GM12872 (cell line): ENCODE data around the gene GLT8D1.

ENCODE experiments used
- TF ChIP-seq, protein P1 (sequence below): IDR thresholded peaks from 3 replicates; pipeline ENCODE4 v1.5.1; 2011; ENCODE audit warnings: low read depth, mild to moderate bottlenecking, low read length, moderate library complexity; ENCODE audit not compliant: insufficient read depth

Gene GLT8D1

DNA sequence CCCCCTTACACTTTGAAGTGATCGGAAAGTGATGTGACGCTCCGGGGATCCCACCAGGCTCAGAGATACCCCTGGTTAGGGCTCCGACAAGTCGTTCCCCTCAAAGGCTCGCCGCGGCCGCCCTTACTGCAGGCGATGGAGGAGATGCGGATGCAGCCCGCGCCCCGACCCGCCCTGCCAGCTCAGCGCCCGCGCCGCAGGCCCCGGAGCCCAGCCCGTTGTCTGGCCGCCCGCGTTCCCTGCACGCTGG lies 228 bp downstream of the GLT8D1 start:
- TF ChIP-seq, protein P1, sequence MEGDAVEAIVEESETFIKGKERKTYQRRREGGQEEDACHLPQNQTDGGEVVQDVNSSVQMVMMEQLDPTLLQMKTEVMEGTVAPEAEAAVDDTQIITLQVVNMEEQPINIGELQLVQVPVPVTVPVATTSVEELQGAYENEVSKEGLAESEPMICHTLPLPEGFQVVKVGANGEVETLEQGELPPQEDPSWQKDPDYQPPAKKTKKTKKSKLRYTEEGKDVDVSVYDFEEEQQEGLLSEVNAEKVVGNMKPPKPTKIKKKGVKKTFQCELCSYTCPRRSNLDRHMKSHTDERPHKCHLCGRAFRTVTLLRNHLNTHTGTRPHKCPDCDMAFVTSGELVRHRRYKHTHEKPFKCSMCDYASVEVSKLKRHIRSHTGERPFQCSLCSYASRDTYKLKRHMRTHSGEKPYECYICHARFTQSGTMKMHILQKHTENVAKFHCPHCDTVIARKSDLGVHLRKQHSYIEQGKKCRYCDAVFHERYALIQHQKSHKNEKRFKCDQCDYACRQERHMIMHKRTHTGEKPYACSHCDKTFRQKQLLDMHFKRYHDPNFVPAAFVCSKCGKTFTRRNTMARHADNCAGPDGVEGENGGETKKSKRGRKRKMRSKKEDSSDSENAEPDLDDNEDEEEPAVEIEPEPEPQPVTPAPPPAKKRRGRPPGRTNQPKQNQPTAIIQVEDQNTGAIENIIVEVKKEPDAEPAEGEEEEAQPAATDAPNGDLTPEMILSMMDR, result no peak

DNA sequence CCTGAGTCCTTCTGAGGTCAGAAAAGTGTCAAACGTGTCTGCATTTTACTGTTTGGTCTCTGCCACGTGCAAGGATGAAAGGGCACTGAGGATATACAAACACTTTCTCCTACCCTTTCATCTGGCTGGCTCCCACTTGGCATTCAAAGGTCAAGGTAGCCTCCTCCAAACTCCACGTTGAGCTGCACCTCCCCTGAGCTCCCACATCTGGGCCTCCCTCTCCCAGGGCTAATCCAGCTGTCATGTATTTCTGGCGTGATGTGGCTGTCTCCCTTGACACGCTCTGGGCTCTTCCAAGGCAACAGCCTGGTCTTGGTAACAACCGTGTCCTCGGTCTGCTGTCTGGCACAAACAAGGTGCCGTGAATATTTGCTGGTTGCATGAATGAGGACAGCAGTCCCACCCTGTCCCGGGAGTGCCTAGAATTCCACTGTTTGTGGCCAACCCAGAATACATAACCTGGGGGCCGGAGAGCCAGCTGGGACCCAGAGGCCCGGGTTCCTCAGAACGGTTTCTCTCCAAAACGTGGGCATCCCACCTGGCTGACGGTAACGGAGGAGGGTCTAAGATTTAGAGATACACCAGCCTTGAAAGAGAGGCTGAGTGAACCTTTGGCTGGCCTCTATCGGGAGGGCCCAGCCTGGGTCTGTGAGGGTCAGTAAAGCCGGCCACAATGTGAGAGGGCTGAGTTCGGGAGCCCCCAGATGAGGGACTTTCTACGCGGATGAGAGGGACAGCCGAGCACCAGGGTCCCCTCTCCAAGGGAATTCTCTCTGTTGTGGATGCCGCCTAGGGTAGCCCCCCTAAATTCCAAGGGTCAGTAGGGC lies 767 bp downstream of the GLT8D1 start:
- TF ChIP-seq, protein P1, result no peak

DNA sequence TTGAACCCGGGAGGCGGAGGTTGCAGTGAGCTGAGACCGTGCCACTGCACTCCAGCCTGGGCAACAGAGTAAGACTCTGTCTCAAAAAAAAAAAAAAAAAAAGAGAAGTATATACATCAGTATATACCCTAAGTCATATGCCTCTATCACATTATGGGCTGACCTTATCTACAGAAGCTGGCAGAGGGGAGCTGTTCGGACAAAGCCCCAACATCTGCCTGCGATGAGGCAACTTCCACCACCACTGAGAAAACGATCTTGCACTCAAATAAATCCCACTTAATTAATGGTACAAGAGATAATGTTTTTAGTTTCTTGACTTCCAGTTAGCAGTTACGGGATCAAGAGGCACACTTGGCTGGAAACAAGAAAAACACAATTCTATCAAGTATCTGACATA lies 2.2 kb downstream of the GLT8D1 start:
- TF ChIP-seq, protein P1, result no peak

DNA sequence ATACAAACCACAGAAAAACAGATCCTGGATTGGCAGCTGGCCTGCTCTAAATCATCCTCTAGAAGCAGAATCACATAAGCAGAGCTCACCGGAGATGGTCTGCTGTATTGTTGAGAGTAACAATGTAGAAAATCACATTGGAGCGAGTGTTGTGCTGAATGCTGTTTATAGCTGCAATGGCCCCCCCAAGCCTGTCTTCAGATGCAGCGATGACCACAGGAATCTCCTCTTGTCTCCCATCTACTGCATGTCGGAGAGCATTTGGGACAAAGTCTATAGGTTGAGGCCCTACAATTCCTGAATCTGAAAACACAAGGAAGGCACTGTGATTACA lies 8.0 kb downstream of the GLT8D1 start:
- TF ChIP-seq, protein P1, result no peak

DNA sequence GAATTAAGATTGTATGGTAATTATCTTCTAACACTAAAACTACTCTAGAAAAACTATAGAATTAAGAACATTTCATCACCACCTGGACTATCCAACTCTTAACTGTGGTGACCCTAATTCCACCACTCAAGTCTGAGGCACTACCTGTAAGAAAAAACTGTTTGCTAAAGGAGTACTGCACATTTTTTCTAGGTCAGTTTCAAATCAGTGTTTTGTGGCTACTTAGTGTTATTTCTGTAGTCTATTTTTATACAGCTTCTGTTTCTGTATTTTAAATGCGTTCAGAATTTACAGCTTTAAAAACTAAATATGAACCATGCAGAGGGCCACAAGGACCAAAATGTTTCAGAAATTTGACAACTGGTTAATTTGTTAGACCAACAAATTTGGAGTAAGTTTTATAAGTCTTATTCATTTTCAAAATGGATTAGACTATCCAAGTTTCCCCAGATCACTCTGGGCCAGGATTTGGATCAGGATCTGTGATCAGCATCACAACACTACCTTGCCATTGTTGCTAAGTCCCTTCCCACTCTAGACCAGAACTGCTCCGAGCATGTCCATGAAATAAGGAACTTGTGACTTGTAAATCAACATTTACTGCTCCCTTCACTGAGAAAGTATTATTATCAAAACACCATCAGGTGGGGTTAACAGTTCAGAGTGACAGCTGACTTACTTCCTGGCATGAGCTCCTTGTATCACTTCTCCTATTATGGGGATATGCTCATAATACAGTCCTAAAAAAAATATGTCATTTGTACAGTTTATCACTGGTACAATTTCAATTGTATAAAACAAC lies 8.6 kb downstream of the GLT8D1 start:
- TF ChIP-seq, protein P1, result no peak

DNA sequence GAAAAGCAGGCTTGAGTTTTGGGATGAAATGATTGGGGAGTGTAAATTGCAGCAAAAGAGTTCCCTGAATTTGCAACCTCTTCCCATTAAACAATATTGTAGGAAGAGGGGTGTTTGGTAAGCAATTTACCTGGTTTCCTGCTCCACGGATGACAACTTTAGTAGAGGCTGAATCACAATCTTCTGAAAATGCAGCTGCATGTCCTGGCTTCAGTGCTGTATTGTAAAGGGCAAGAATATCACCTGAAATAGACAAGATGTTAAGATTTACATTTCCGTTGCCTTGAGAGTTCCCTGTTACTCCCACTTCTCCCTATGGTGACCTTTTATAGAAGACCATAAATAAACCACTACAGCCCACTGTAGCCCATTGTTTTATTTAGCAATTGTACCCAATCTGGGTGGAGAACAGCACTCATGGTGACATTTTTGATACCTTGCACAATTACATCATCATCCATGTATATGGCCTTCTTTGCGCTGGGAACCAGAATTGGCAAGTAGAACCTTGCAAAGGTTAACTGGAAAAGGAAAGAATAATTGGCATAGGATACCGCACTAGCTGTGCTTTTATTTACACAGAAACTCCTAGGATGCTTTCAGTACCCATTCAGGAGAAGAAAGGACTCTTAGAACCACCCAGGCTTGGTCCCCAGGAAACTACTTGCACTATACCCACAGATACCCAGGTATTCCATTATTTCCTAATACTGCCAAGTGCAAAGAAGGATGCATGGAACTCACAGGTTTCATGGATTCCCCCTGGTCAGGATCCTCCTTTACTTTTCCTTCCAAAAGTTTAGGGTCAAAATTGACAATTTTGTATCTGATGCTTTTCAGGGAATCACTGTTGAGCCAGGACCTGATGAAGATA lies 9.6 kb downstream of the GLT8D1 start:
- TF ChIP-seq, protein P1, result no peak

DNA sequence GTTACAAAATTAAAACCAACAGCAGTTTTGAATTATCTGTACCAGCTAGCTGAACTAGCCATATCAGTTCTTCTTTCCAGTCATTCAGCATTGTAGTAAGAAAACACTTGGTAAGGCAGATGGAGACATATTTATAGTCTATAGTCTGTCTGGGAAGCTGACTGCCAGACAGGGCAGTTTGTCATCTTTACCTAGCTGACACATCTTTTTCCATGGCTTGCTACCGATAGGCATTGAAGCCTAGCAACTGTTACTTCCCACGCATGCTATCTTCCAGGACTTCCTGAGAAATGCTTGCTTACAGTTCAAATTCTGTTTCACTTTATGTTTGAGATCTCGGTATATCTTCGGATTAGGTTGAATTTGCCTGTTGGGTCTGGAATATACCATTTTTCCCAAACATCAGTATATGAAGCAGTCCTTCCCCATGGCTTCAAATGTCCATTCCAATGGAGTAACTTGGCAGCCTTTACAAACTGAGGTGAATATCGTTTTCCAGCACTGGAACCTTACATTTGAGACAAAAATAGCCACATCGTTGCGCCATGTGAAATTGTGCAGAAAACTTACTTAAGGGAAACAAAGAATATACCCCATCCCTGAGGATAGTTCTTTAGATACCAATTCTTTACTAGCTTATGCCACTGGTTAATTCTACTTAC lies 10.9 kb downstream of the GLT8D1 start:
- TF ChIP-seq, protein P1, result no peak
